Esophagus mucosa (tissue), 1 donor: ENCODE data around the gene CTNNBIP1. TPM values are rescaled to one million over a fixed set of nuclear protein-coding genes. Genes with fewer than 3 reads are reported as not detected.
A peak's percentile ranks its signal among the peaks of the same experiment; 100 is the strongest.

Experiments
- ATAC-seq: fragments of 200-7000 bp; cut with Tn5 transposase; one replicate; pipeline ENCODE4 v1.9.1; 2020
- total RNA-seq: library from RNA; stranded (reverse); gene quantifications from one replicate; pipeline ENCODE4 v1.2.4, GENCODE V29; 2023
- donor health status: DM: yes; HTN: yes; CAD: no.

The CTNNBIP1 gene
- total RNA-seq, 1 donor from 2014 or later: 175 TPM

GRCh38 chr1:9903801-9904527, 6.1 kb downstream of the CTNNBIP1 start:
- ATAC-seq: no peak

- ATAC-seq: peak; percentile 24
These were observed 8.0 kb downstream of the CTNNBIP1 start for GRCh38 chr1:9902060-9902452.

GRCh38 chr1:9901148-9902059, 8.7 kb downstream of the CTNNBIP1 start:
- ATAC-seq: peak; percentile 17

GRCh38 chr1:9900142-9901043, 9.7 kb downstream of the CTNNBIP1 start:
- peak; percentile 77 for ATAC-seq

- ATAC-seq: peak; percentile 44
These were observed 16.0 kb downstream of the CTNNBIP1 start for GRCh38 chr1:9894115-9894514.

- ATAC-seq: peak; percentile 79
These were observed 17.2 kb downstream of the CTNNBIP1 start for GRCh38 chr1:9892563-9893528.

GRCh38 chr1:9891207-9891606, 18.9 kb downstream of the CTNNBIP1 start:
- ATAC-seq: peak; percentile 58

- peak; percentile 53 for ATAC-seq
These were observed 19.8 kb downstream of the CTNNBIP1 start for GRCh38 chr1:9890224-9890731.

- no peak for ATAC-seq
These were observed 20.7 kb downstream of the CTNNBIP1 start for GRCh38 chr1:9889411-9889810.

GRCh38 chr1:9888886-9889285, 21.2 kb downstream of the CTNNBIP1 start:
- no peak for ATAC-seq

GRCh38 chr1:9887070-9887469, 23.0 kb downstream of the CTNNBIP1 start:
- ATAC-seq: no peak

GRCh38 chr1:9886092-9886742, 23.9 kb downstream of the CTNNBIP1 start:
- peak; percentile 61 for ATAC-seq

GRCh38 chr1:9884805-9885204, 25.3 kb downstream of the CTNNBIP1 start:
- ATAC-seq: no peak

- ATAC-seq: no peak
These were observed 26.3 kb downstream of the CTNNBIP1 start for GRCh38 chr1:9883585-9884449.

GRCh38 chr1:9882945-9883303, 27.1 kb downstream of the CTNNBIP1 start:
- no peak for ATAC-seq

GRCh38 chr1:9882296-9882944, 27.6 kb downstream of the CTNNBIP1 start:
- ATAC-seq: no peak

- ATAC-seq: no peak
These were observed 28.2 kb downstream of the CTNNBIP1 start for GRCh38 chr1:9881838-9882249.

- ATAC-seq: no peak
These were observed 31.7 kb downstream of the CTNNBIP1 start for GRCh38 chr1:9878404-9878803.

GRCh38 chr1:9877962-9878361, 32.1 kb downstream of the CTNNBIP1 start:
- peak; percentile 91 for ATAC-seq
